Lower leg skin (tissue), 3 donors: ENCODE results near the gene DNMT3B.
"Not testable (repeated sequence)": the region's sequence is repeated elsewhere in the genome, so short reads cannot be mapped to it uniquely, and the experiment has no call there.

Experiments used
- CTCF ChIP-seq, 3 donors: fragments of 450-650 bp; IDR thresholded peaks; one replicate each; pipeline ENCODE4 v1.5.1; 2016; ENCODE audit warnings: antibody characterized with exemption in 3 of 3, mild to moderate bottlenecking in 3 of 3, moderate library complexity in 2 of 3
- POLR2A ChIP-seq, 2 donors: fragments of 450-650 bp; IDR thresholded peaks; one replicate each; pipeline ENCODE4 v1.6.1; 2016 to 2017; ENCODE audit warnings: antibody characterized with exemption in 2 of 2, mild to moderate bottlenecking in 1 of 2, moderate library complexity in 1 of 2

DNA sequence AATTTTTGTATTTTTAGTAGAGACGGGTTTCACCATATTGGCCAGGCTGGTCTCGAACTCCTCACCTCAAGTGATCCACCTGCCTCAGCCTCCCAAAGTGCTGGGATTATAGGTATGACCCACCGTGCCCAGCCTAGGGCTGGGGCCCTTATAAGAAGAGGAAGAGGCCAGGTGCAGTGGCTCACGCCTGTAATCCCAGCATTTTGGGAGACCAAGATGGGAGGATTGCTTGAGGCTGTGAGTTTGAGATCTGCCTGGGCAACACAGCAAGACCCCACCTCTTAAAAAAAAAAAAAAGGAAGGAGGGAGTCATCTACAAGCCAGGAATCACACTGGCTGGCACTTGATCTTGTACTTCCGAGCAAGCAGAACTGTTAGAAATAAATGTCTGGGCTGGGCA, 32.9 kb upstream of the DNMT3B start:
- TF ChIP-seq POLR2A, CTCF (IDR thresholded peaks at IDR 0.05): not testable (repeated sequence)
